Measurements from ENCODE around the gene ATM.
A peak's percentile ranks its signal among the peaks of the same experiment; 100 is the strongest.
"Not testable (repeated sequence)": the region's sequence is repeated elsewhere in the genome, so short reads cannot be mapped to it uniquely, and the experiment has no call there.

The ATM gene

GRCh38 chr11:108370990-108371389, 148.1 kb downstream of the ATM start:
- no peak for TF ChIP-seq CTCF (conservative IDR thresholded peaks at IDR 0.05)
- H3K27ac ChIP-seq, result peak overlapping the region; percentile 44

GRCh38 chr11:108373505-108373904, 150.6 kb downstream of the ATM start:
- H3K27ac ChIP-seq, result not testable (repeated sequence)

GRCh38 chr11:108388576-108388975, 165.7 kb downstream of the ATM start:
- TF ChIP-seq CTCF (conservative IDR thresholded peaks at IDR 0.05), result no peak
- H3K27ac ChIP-seq, result no peak overlapping the region

- TF ChIP-seq CTCF (conservative IDR thresholded peaks at IDR 0.05), result no peak
- H3K27ac ChIP-seq, result no peak overlapping the region
These were observed 169.5 kb downstream of the ATM start for GRCh38 chr11:108392353-108392752.

GRCh38 chr11:108393046-108393445, 170.2 kb downstream of the ATM start:
- TF ChIP-seq CTCF (conservative IDR thresholded peaks at IDR 0.05), result no peak
- no peak overlapping the region for H3K27ac ChIP-seq

GRCh38 chr11:108394744-108395284, 171.9 kb downstream of the ATM start:
- TF ChIP-seq CTCF (conservative IDR thresholded peaks at IDR 0.05), result no peak
- no peak overlapping the region for H3K27ac ChIP-seq

- not testable (repeated sequence) for H3K27ac ChIP-seq
These were observed 173.8 kb downstream of the ATM start for GRCh38 chr11:108396672-108397071.

- H3K27ac ChIP-seq, result no peak overlapping the region
- no peak for TF ChIP-seq CTCF (conservative IDR thresholded peaks at IDR 0.05)
These were observed 175.6 kb downstream of the ATM start for GRCh38 chr11:108398439-108398838.

- no peak overlapping the region for H3K27ac ChIP-seq
- TF ChIP-seq CTCF (conservative IDR thresholded peaks at IDR 0.05), result no peak
These were observed 179.4 kb downstream of the ATM start for GRCh38 chr11:108402241-108402640.

Data from VCaP (cell line).